ENCODE measurements around the gene NF1.

The NF1 gene

GRCh38 chr17:31320791-31321190, 226.0 kb downstream of the NF1 start:
- WGBS (ENCODE audit: extremely low coverage, insufficient coverage, low lambda C conversion rate), result no CpG with 5 or more reads among the region's 1 CpG
- DNase-seq, result no peak
- no peaks in the 10 kb centered on the region for H3K79me1 ChIP-seq (ENCODE audit: low read length)
- H3K27ac ChIP-seq (ENCODE audit: low read depth, low read length), result no peak overlapping the region
- H3K27me3 ChIP-seq (ENCODE audit: insufficient read depth, low read length, poor library complexity), result no peaks in the 10 kb centered on the region
- H3K18ac ChIP-seq (ENCODE audit: low read length), result no peak overlapping the region
- no peak overlapping the region for H3K23ac ChIP-seq (ENCODE audit: low read length)
- no peak overlapping the region for H2BK120ac ChIP-seq (ENCODE audit: low read depth, low read length)
- no peaks in the 10 kb centered on the region for H3K4me1 ChIP-seq (ENCODE audit: control insufficient read depth, low read depth, low read length)
- H3K4me2 ChIP-seq (ENCODE audit: low read length), result no peak overlapping the region
- no peaks in the 10 kb centered on the region for H3K36me3 ChIP-seq (ENCODE audit: control insufficient read depth, insufficient read depth, low read length)
- no peak overlapping the region for H3K9ac ChIP-seq (ENCODE audit: low read length)
- H3K4me3 ChIP-seq (ENCODE audit: low read length), result no peak overlapping the region
- H2AK5ac ChIP-seq (ENCODE audit: low read length), result no peak overlapping the region
- no peak overlapping the region for H3K56ac ChIP-seq (ENCODE audit: low read length)
- no peaks in the 10 kb centered on the region for H3K79me2 ChIP-seq (ENCODE audit: control insufficient read depth, insufficient read depth, low read length)
- H3K4ac ChIP-seq (ENCODE audit: low read depth, low read length), result no peak overlapping the region
- H4K8ac ChIP-seq (ENCODE audit: low read depth, low read length), result no peak overlapping the region
- H4K5ac ChIP-seq (ENCODE audit: low read length), result no peak overlapping the region
- no peak overlapping the region for H2BK15ac ChIP-seq (replicated peaks; ENCODE audit: low read depth)
- no peak overlapping the region for H2BK5ac ChIP-seq (ENCODE audit: low read length)

- no peak within 1 kb of the TSS for H3K56ac ChIP-seq (ENCODE audit: low read length)
- H3K18ac ChIP-seq (ENCODE audit: low read length), result no peak within 1 kb of the TSS
- H3K79me1 ChIP-seq (ENCODE audit: low read length), result no peaks in the 10 kb centered on the region
- H2BK120ac ChIP-seq (ENCODE audit: low read depth, low read length), result no peak within 1 kb of the TSS
- peak; percentile 7 for DNase-seq
- no peaks in the 10 kb centered on the region for H3K79me2 ChIP-seq (ENCODE audit: control insufficient read depth, insufficient read depth, low read length)
- H3K4ac ChIP-seq (ENCODE audit: low read depth, low read length), result no peak within 1 kb of the TSS
- H3K9ac ChIP-seq (ENCODE audit: low read length), result no peak within 1 kb of the TSS
- no peak within 1 kb of the TSS for H4K8ac ChIP-seq (ENCODE audit: low read depth, low read length)
- no peak within 1 kb of the TSS for H2BK15ac ChIP-seq (replicated peaks; ENCODE audit: low read depth)
- no peaks in the 10 kb centered on the region for H3K36me3 ChIP-seq (ENCODE audit: control insufficient read depth, insufficient read depth, low read length)
- no peak within 1 kb of the TSS for H4K5ac ChIP-seq (ENCODE audit: low read length)
- no peak within 1 kb of the TSS for H2BK5ac ChIP-seq (ENCODE audit: low read length)
- H3K4me2 ChIP-seq (ENCODE audit: low read length), result no peak within 1 kb of the TSS
- H3K27ac ChIP-seq (ENCODE audit: low read depth, low read length), result no peak within 1 kb of the TSS
- no peak within 1 kb of the TSS for H3K23ac ChIP-seq (ENCODE audit: low read length)
- no peaks in the 10 kb centered on the region for H3K27me3 ChIP-seq (ENCODE audit: insufficient read depth, low read length, poor library complexity)
- no CpG with 5 or more reads among the region's 3 CpGs for WGBS (ENCODE audit: extremely low coverage, insufficient coverage, low lambda C conversion rate)
- no peak within 1 kb of the TSS for H3K4me3 ChIP-seq (ENCODE audit: low read length)
- no peak within 1 kb of the TSS for H2AK5ac ChIP-seq (ENCODE audit: low read length)
- no peaks in the 10 kb centered on the region for H3K4me1 ChIP-seq (ENCODE audit: control insufficient read depth, low read depth, low read length)
Measured at GRCh38 chr17:31321481-31321880, 226.7 kb downstream of the NF1 start, which contains the start of gene EVI2A. EVI2A (minus strand) TSS chr17:31321622; CDS start chr17:31319013, 2,609 bp downstream.

- H3K18ac ChIP-seq (ENCODE audit: low read length), result no peak overlapping the region
- H3K4ac ChIP-seq (ENCODE audit: low read depth, low read length), result no peak overlapping the region
- no peak overlapping the region for H2BK5ac ChIP-seq (ENCODE audit: low read length)
- no peak overlapping the region for H3K9ac ChIP-seq (ENCODE audit: low read length)
- no peaks in the 10 kb centered on the region for H3K27me3 ChIP-seq (ENCODE audit: insufficient read depth, low read length, poor library complexity)
- no peak overlapping the region for H3K27ac ChIP-seq (ENCODE audit: low read depth, low read length)
- H3K79me2 ChIP-seq (ENCODE audit: control insufficient read depth, insufficient read depth, low read length), result no peaks in the 10 kb centered on the region
- no peaks in the 10 kb centered on the region for H3K4me1 ChIP-seq (ENCODE audit: control insufficient read depth, low read depth, low read length)
- H4K8ac ChIP-seq (ENCODE audit: low read depth, low read length), result no peak overlapping the region
- H3K56ac ChIP-seq (ENCODE audit: low read length), result no peak overlapping the region
- H3K36me3 ChIP-seq (ENCODE audit: control insufficient read depth, insufficient read depth, low read length), result no peaks in the 10 kb centered on the region
- no peaks in the 10 kb centered on the region for H3K79me1 ChIP-seq (ENCODE audit: low read length)
- DNase-seq, result no peak
- WGBS (ENCODE audit: extremely low coverage, insufficient coverage, low lambda C conversion rate), result no CpG with 5 or more reads among the region's 4 CpGs
- H2AK5ac ChIP-seq (ENCODE audit: low read length), result no peak overlapping the region
- no peak overlapping the region for H4K5ac ChIP-seq (ENCODE audit: low read length)
- H3K4me2 ChIP-seq (ENCODE audit: low read length), result no peak overlapping the region
- no peak overlapping the region for H2BK15ac ChIP-seq (replicated peaks; ENCODE audit: low read depth)
- no peak overlapping the region for H3K23ac ChIP-seq (ENCODE audit: low read length)
- no peak overlapping the region for H3K4me3 ChIP-seq (ENCODE audit: low read length)
- no peak overlapping the region for H2BK120ac ChIP-seq (ENCODE audit: low read depth, low read length)
Measured at GRCh38 chr17:31321966-31322365, 227.2 kb downstream of the NF1 start.

GRCh38 chr17:31323551-31323950, 228.8 kb downstream of the NF1 start:
- Histone ChIP-seq H3K4me1 (ENCODE audit: control insufficient read depth, low read depth, low read length) (no peaks in the 10 kb centered on the region), H2AK5ac (ENCODE audit: low read length) (no peak overlapping the region), H3K4ac (ENCODE audit: low read depth, low read length) (no peak overlapping the region), H3K18ac (ENCODE audit: low read length) (no peak overlapping the region), H2BK120ac (ENCODE audit: low read depth, low read length) (no peak overlapping the region), H2BK5ac (ENCODE audit: low read length) (no peak overlapping the region), H3K36me3 (ENCODE audit: control insufficient read depth, insufficient read depth, low read length) (no peaks in the 10 kb centered on the region), H3K27ac (ENCODE audit: low read depth, low read length) (no peak overlapping the region), H2BK15ac (replicated peaks; ENCODE audit: low read depth) (no peak overlapping the region), H3K27me3 (ENCODE audit: insufficient read depth, low read length, poor library complexity) (no peaks in the 10 kb centered on the region), H3K9ac (ENCODE audit: low read length) (no peak overlapping the region), H3K79me1 (ENCODE audit: low read length) (no peaks in the 10 kb centered on the region), H3K23ac (ENCODE audit: low read length) (no peak overlapping the region), H3K56ac (ENCODE audit: low read length) (no peak overlapping the region), H4K8ac (ENCODE audit: low read depth, low read length) (no peak overlapping the region), H3K79me2 (ENCODE audit: control insufficient read depth, insufficient read depth, low read length) (no peaks in the 10 kb centered on the region), H3K4me3 (ENCODE audit: low read length) (no peak overlapping the region), H4K5ac (ENCODE audit: low read length) (no peak overlapping the region), H3K4me2 (ENCODE audit: low read length) (no peak overlapping the region)
- DNase-seq, result no peak

GRCh38 chr17:31327534-31328159, 232.9 kb downstream of the NF1 start:
- Histone ChIP-seq H3K56ac (ENCODE audit: low read length) (no peak overlapping the region), H3K79me1 (ENCODE audit: low read length) (no peaks in the 10 kb centered on the region), H2AK5ac (ENCODE audit: low read length) (no peak overlapping the region), H3K27ac (ENCODE audit: low read depth, low read length) (no peak overlapping the region), H3K4me3 (ENCODE audit: low read length) (no peak overlapping the region), H4K8ac (ENCODE audit: low read depth, low read length) (no peak overlapping the region), H3K4ac (ENCODE audit: low read depth, low read length) (no peak overlapping the region), H3K9ac (ENCODE audit: low read length) (no peak overlapping the region), H3K4me2 (ENCODE audit: low read length) (no peak overlapping the region), H2BK120ac (ENCODE audit: low read depth, low read length) (no peak overlapping the region), H3K23ac (ENCODE audit: low read length) (no peak overlapping the region), H4K5ac (ENCODE audit: low read length) (no peak overlapping the region), H2BK5ac (ENCODE audit: low read length) (no peak overlapping the region), H3K36me3 (ENCODE audit: control insufficient read depth, insufficient read depth, low read length) (no peaks in the 10 kb centered on the region), H2BK15ac (replicated peaks; ENCODE audit: low read depth) (no peak overlapping the region), H3K79me2 (ENCODE audit: control insufficient read depth, insufficient read depth, low read length) (no peaks in the 10 kb centered on the region), H3K4me1 (ENCODE audit: control insufficient read depth, low read depth, low read length) (no peaks in the 10 kb centered on the region), H3K18ac (ENCODE audit: low read length) (no peak overlapping the region), H3K27me3 (ENCODE audit: insufficient read depth, low read length, poor library complexity) (no peaks in the 10 kb centered on the region)
- WGBS (ENCODE audit: extremely low coverage, insufficient coverage, low lambda C conversion rate), result no CpG with 5 or more reads among the region's 12 CpGs
- peak; percentile 40 for DNase-seq

- Histone ChIP-seq H2BK15ac (replicated peaks; ENCODE audit: low read depth) (no peak overlapping the region), H2BK5ac (ENCODE audit: low read length) (no peak overlapping the region), H4K5ac (ENCODE audit: low read length) (no peak overlapping the region), H3K27me3 (ENCODE audit: insufficient read depth, low read length, poor library complexity) (no peaks in the 10 kb centered on the region), H3K18ac (ENCODE audit: low read length) (no peak overlapping the region), H3K56ac (ENCODE audit: low read length) (no peak overlapping the region), H3K36me3 (ENCODE audit: control insufficient read depth, insufficient read depth, low read length) (no peaks in the 10 kb centered on the region), H3K79me1 (ENCODE audit: low read length) (no peaks in the 10 kb centered on the region), H3K4me1 (ENCODE audit: control insufficient read depth, low read depth, low read length) (no peaks in the 10 kb centered on the region), H2BK120ac (ENCODE audit: low read depth, low read length) (no peak overlapping the region), H3K23ac (ENCODE audit: low read length) (no peak overlapping the region), H2AK5ac (ENCODE audit: low read length) (no peak overlapping the region), H3K4me3 (ENCODE audit: low read length) (no peak overlapping the region), H4K8ac (ENCODE audit: low read depth, low read length) (no peak overlapping the region), H3K4me2 (ENCODE audit: low read length) (no peak overlapping the region), H3K27ac (ENCODE audit: low read depth, low read length) (no peak overlapping the region), H3K4ac (ENCODE audit: low read depth, low read length) (no peak overlapping the region), H3K79me2 (ENCODE audit: control insufficient read depth, insufficient read depth, low read length) (no peaks in the 10 kb centered on the region), H3K9ac (ENCODE audit: low read length) (no peak overlapping the region)
- DNase-seq, result no peak
Measured at GRCh38 chr17:31328160-31328535, 233.4 kb downstream of the NF1 start.
